Ishikawa (cell line): ENCODE measurements around the gene RAB5A.

Source experiments
- CEBPB ChIP-seq: IDR thresholded peaks from 2 replicates; pipeline ENCODE4 v1.6.1; 2012
- CREB1 ChIP-seq: IDR thresholded peaks from 2 replicates; pipeline ENCODE4 v1.6.1; 2012; ENCODE audit warnings: low read depth
- EGR1 ChIP-seq: IDR thresholded peaks from 2 replicates; pipeline ENCODE4 v1.6.1; 2012
- EP300 ChIP-seq: IDR thresholded peaks from 2 replicates; pipeline ENCODE4 v1.6.1; 2012; ENCODE audit warnings: borderline replicate concordance
- FOXM1 ChIP-seq: IDR thresholded peaks from 2 replicates; pipeline ENCODE4 v1.6.1; 2012; ENCODE audit warnings: low read depth, borderline replicate concordance
- NFIC ChIP-seq: IDR thresholded peaks from 2 replicates; pipeline ENCODE4 v1.6.1; 2012
- RAD21 ChIP-seq: IDR thresholded peaks from 2 replicates; pipeline ENCODE4 v1.6.1; 2012; ENCODE audit warnings: low read depth
- TAF1 ChIP-seq: IDR thresholded peaks from 2 replicates; pipeline ENCODE4 v1.6.1; 2012; ENCODE audit warnings: low read depth, mild to moderate bottlenecking
- TCF12 ChIP-seq: IDR thresholded peaks from 2 replicates; pipeline ENCODE4 v1.6.1; 2012; ENCODE audit warnings: low read depth
- TEAD4 ChIP-seq: IDR thresholded peaks from 2 replicates; pipeline ENCODE4 v1.6.1; 2012
- YY1 ChIP-seq: IDR thresholded peaks from 2 replicates; pipeline ENCODE4 v1.6.1; 2012; ENCODE audit warnings: low read depth
- ZBTB7A ChIP-seq: IDR thresholded peaks from 2 replicates; pipeline ENCODE4 v1.6.1; 2012; ENCODE audit warnings: low read depth
- TF ChIP-seq, protein P1 (sequence below): IDR thresholded peaks from 2 replicates; pipeline ENCODE4 v1.6.1; 2012; ENCODE audit warnings: low read depth, mild to moderate bottlenecking
- TF ChIP-seq, protein P2 (sequence below): IDR thresholded peaks from 2 replicates; pipeline ENCODE4 v1.6.1; 2012
- TF ChIP-seq, protein P3 (sequence below): IDR thresholded peaks from 2 replicates; pipeline ENCODE4 v1.6.1; 2012

Gene RAB5A

DNA sequence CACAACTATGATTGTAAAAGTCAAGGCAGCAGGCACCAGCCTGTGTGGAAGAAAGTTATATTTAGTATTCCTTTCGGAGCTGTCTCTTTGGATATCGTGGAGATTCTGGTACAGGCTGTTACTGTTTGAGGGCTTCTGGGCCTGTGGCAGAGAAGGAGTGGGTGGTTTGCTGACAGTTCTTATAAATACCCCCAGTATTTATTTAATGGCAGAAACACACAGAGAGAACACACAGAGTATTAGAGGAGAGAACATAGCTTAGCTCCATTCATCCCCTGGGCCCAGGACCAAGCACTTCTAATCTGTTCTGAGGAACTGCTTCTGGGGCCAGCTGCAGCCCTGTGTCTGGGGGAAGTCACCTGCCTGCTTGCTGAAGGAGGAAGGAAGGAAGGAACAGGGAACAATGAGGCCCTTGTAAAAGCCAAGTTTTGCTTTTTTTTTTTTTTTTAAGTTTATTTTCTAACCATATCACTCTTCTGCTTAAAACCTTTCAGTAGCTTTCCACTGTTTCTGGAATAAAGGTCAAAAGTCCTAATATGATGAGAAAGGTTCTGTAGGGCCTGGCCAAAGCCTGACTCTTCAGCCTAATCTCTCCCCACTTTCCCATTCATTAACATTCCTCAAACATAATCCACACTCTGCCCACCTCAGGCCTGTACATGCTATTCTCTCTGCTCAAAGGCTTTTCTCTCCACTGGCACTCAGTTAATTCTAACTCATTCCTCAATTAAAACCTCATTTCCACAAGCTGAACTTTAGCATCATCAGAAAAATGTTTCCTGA lies 76.9 kb downstream of the RAB5A start:
- TF ChIP-seq, protein P1, sequence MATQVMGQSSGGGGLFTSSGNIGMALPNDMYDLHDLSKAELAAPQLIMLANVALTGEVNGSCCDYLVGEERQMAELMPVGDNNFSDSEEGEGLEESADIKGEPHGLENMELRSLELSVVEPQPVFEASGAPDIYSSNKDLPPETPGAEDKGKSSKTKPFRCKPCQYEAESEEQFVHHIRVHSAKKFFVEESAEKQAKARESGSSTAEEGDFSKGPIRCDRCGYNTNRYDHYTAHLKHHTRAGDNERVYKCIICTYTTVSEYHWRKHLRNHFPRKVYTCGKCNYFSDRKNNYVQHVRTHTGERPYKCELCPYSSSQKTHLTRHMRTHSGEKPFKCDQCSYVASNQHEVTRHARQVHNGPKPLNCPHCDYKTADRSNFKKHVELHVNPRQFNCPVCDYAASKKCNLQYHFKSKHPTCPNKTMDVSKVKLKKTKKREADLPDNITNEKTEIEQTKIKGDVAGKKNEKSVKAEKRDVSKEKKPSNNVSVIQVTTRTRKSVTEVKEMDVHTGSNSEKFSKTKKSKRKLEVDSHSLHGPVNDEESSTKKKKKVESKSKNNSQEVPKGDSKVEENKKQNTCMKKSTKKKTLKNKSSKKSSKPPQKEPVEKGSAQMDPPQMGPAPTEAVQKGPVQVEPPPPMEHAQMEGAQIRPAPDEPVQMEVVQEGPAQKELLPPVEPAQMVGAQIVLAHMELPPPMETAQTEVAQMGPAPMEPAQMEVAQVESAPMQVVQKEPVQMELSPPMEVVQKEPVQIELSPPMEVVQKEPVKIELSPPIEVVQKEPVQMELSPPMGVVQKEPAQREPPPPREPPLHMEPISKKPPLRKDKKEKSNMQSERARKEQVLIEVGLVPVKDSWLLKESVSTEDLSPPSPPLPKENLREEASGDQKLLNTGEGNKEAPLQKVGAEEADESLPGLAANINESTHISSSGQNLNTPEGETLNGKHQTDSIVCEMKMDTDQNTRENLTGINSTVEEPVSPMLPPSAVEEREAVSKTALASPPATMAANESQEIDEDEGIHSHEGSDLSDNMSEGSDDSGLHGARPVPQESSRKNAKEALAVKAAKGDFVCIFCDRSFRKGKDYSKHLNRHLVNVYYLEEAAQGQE: no peak
- TF ChIP-seq EP300: no peak

DNA sequence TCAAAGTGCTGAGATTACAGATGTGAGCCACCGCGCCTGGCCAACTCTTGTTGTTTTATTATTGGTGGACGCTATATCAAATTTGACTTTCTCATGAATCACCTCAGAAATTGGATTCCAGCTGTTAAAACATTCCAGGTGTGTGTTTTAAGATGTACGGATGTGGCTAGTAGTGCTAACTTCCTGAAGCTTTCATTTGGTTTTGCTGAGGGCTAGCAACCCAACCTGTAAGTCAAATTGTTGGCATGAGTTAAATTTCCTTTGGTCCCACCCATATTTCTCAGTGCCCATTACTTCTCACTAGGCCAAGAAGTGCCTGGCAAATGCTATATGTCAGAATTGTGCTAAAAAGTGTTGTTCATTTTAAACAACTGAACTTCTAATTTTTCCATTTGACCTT lies 80.2 kb downstream of the RAB5A start:
- TF ChIP-seq, protein P2, sequence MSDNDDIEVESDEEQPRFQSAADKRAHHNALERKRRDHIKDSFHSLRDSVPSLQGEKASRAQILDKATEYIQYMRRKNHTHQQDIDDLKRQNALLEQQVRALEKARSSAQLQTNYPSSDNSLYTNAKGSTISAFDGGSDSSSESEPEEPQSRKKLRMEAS: no peak
- no peak for TF ChIP-seq TCF12
- TF ChIP-seq, protein P1: no peak
- no peak for TF ChIP-seq EP300
- no peak for TF ChIP-seq RAD21
- TF ChIP-seq TEAD4: no peak
- TF ChIP-seq TAF1: no peak
- TF ChIP-seq CEBPB: no peak
- TF ChIP-seq YY1: no peak
- TF ChIP-seq ZBTB7A: no peak
- TF ChIP-seq CREB1: no peak
- TF ChIP-seq, protein P3, sequence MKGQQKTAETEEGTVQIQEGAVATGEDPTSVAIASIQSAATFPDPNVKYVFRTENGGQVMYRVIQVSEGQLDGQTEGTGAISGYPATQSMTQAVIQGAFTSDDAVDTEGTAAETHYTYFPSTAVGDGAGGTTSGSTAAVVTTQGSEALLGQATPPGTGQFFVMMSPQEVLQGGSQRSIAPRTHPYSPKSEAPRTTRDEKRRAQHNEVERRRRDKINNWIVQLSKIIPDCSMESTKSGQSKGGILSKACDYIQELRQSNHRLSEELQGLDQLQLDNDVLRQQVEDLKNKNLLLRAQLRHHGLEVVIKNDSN: no peak
- TF ChIP-seq FOXM1: no peak
- TF ChIP-seq EGR1: no peak
- no peak for TF ChIP-seq NFIC

DNA sequence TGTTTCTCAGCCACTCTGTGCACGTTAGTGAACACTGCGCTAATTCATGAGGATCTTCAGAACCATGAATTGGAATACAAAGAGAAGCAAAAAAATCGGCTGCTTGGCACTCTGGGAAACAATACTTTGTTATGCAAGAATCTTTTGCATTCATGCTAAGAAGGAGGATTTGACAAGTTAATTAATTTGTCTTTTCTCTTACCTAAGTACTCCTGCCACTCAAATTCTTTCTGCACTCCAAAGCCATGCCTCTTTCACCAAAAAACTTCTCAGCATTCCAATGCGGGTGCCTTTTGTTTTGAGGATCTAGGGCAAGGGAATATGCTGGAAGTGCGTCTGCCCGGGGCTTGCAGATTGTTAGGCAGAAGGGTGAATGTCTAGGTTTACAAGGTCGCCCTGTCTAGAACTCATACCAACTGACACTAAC lies 82.0 kb downstream of the RAB5A start:
- TF ChIP-seq CREB1 (no peak), EGR1 (no peak), NFIC (no peak), EP300 (no peak)
- TF ChIP-seq, protein P1: no peak
